GM18873 (cell line): ENCODE results near the gene TULP1.

Source experiments
- ATAC-seq: cut with Tn5 transposase; IDR thresholded peaks from one replicate; pipeline ENCODE4 v1.9.1; 2021; ENCODE audit warnings: mild to moderate bottlenecking, moderate library complexity, moderate number of reproducible peaks; ENCODE audit not compliant: unreplicated experiment, low FRiP score

TULP1 gene

DNA sequence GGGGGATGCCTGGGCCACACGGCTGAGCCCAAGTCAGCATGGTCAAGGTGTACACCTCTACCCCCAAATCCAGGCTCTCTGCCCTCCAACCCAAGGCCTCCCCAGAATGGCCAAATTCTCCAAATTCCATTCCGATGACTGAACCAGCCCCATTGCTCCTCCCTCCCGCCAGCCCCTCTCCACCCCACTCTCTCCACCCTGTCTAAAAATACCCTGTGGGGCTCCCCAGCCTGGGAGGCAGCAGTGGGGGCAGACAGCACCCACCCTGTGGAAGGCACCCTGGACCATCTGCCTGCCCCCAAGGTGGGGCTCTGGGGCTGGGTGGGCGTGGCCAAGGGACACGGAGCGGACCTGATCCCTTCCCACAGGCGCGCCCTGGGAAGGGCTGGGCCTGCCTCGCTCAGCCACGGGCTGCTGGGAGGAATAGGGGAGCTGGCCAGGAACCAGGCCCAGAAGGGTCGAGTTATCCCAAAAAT lies 27.3 kb downstream of the TULP1 start:
- ATAC-seq = no peak

- ATAC-seq = no peak
Observed at GRCh38 chr6:35484921-35485392, 27.7 kb downstream of the TULP1 start.

DNA sequence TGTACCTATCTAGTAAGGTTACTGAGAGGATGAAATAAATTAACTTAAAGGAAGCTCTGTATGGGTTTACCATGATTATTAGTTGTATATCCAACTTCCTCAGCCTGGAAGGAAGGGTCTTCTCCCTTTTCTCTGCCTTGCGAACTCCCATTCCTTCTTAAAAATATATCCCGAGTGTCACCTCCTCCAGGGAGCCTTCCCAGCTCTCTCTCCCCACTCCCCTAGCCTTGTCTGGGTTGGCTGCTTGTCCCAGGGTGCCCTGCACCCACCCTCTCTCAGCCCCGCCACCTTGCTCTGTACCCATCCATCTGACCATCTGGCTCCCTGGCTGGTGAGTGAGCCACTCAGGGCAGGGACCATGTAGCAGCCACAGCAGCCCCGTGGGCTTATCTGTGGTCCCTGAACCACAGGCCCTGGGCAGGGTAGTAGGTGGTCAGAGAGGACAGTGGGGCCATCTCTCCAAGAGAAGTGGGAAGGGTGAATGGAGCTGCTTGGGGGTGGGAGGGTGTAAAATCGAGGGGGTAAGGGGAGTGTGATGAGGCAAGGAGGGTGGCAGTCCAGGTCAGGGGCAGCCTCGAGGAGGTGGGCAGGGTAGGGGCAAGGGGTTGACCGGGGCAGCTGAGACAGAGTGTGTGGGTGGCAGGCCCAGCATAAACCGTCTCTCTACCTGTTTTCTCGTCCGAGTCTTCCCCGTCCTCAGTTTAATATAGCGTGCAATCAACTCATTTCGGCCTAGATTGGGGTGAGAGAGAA lies 28.6 kb downstream of the TULP1 start:
- no peak for ATAC-seq

DNA sequence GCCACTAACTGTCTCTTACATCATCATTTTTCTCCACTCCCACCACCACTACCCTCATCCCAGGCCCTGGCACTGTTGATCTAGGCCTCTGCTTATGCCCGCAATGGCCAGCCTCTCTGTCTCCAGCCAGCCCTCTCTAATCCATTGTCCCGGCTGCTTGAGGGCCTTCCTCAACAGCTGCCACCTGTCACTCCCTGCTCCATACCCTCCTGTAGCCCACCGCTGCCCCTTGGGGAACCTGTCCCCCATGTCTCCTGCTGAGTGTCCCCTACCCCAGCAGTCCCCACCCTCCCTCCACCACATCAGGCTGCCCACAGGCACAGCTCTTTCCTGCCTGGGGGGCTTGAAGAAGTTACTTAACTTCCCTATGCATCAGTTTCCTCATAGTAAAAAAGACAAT lies 29.2 kb downstream of the TULP1 start:
- no peak for ATAC-seq

GRCh38 chr6:35483062-35483461 lies 29.6 kb downstream of the TULP1 start:
- ATAC-seq = no peak

DNA sequence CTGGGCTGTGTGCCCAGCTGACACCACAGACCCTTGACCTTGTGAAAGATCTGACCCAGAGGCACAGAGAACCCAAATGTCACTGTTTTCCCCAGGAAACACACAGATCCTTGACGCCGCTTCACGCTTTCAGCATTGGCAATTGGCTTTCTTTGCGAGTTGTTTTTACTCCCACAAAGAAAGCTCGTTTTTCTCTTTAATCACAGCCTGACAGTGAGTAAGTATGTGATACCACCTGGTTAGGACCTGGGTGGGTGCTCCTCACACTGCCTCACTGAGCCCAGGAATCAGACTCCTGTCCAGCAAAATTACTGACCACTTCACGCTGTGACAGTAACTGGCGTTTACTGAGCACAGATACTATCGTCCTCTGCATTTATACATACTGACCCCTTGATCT lies 31.5 kb downstream of the TULP1 start:
- no peak for ATAC-seq

DNA sequence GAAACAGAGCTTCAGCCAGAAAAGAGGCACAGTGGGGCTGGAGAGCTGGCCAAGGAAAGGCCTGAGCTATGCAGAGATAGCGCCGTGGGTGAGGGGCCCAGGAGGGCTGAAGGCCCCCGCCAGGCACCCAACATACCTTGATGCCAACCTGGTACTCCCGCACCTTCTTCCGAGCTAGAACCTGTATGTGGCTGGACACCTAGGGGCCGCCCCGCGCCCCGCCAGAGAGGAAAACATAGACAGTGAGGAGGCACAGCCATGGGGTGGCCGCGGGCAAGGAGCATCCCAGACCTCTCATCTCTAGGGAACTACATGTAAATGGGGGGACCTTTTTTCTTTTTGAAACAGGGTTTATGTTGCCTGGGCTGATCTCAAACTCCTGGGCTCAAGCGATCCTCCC lies 32.5 kb downstream of the TULP1 start:
- ATAC-seq = no peak

DNA sequence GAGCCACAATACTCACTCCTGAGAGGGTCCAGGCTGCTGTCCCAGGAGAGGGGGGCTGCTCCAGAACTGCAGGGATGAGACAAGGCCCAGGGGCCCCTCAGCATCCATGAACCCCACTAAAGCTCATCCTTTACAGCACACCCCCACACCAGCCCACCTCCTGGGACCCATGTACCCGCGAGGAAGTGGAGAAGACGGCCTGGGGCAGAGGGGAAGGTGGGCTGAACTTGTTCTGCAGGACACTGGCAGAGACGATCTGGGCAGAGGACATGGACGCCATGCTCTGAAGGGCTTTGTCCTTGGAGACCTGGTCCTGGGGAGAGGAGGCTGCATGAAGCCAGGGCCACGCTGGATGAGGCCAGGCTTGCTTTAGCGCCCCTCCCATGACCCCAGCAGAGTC lies 34.4 kb downstream of the TULP1 start:
- ATAC-seq = no peak

DNA sequence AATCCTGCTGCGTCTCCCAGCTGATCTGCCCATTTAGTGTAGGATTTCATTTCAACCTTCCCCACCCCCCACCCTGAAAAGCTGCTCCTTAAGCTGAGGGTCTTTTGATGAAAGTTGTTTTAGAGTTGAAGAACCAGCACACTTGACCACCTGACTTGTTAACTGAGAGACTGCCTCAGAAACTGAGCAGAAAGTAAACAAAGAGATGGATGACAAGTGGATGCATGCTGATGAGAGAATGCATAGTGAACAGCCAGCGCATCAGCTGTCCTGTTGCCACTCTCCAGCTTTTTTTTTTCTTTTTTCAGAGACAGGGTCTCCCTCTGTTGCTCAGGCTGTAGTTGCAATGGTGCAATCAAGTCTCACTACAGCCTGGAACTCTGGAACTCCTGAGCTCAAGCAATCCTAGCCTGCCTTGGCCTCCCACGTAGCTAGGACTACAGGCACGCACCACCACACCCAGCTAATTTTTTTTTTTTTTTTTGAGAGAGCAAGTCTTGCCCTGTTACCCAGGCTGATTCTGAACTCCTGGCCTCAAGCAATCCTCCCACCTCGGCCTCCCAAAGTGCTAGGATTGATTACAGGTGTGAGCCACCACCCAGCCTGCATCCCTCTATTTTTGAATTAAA lies 35.0 kb downstream of the TULP1 start:
- no peak for ATAC-seq

GRCh38 chr6:35477028-35477427 lies 35.7 kb downstream of the TULP1 start:
- no peak for ATAC-seq

- ATAC-seq = no peak
Observed at GRCh38 chr6:35476004-35476403, 36.7 kb downstream of the TULP1 start.

DNA sequence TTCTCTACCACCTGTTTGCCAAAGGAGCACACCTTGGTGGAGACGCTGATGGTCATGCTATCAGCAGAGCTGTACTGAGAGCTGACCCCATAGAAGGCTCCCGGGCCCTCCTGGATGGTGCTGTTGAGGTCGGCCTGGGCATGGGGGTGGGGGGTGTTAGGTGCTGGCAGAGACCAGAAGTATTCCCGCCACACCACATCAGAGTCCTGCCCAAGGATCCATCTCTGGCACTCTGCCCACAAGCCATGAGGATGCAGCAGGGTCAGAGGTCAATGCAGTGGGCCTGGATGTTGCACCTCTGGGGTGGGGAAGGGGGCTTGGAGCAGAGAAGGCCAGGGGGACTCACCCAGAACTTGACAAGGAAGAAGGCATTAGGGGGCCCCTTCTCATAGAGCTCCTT lies 37.1 kb downstream of the TULP1 start:
- ATAC-seq = no peak

DNA sequence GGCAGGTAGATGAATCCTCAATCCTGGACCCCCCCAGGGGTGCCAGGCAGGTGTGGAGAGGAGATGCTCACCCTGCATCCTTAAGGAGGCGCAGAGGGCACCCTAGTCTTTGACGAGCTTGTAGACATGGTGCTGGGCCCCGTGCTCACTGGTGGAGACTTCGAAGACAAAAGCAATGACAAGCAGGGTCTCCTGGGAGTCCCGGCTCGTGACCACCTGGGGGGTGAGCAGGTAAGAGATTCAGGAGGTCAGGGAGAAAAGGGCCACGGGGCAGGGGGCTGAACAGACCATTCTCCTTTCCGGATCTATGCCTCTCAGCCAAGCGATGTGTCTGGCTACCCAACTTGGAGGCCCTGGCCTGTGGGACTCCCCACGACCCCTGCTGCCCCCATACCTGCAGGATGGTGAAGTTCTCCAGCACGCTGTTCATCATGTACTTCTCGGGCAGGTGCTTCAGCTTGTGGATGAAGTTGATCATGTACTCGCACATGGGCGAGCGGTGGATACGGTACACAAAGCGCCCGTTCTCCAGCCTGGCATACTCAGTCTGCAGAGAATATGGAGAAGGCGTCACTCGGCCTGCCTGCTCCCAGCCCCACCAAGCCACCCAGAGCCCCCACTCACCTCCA lies 37.6 kb downstream of the TULP1 start:
- ATAC-seq = no peak

- no peak for ATAC-seq
Observed at GRCh38 chr6:35474131-35474941, 38.4 kb downstream of the TULP1 start.

DNA sequence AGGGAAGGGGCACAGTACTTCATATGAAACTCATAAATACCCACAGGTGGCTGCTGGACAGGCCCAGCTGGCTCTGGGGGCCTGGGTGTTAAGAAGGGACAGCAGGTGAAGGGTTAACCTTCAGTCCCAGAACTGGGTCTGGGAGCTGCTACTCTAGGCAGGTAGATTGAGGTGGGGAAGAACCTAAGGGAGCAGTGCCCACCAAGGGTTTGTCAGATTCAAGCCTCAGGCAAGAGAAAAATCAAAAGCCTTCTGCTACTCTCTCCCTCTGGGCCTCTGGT lies 38.9 kb downstream of the TULP1 start:
- ATAC-seq = no peak

GRCh38 chr6:35473075-35473849 lies 39.4 kb downstream of the TULP1 start:
- ATAC-seq = no peak

GRCh38 chr6:35471836-35472345 lies 40.8 kb downstream of the TULP1 start:
- ATAC-seq = no peak

DNA sequence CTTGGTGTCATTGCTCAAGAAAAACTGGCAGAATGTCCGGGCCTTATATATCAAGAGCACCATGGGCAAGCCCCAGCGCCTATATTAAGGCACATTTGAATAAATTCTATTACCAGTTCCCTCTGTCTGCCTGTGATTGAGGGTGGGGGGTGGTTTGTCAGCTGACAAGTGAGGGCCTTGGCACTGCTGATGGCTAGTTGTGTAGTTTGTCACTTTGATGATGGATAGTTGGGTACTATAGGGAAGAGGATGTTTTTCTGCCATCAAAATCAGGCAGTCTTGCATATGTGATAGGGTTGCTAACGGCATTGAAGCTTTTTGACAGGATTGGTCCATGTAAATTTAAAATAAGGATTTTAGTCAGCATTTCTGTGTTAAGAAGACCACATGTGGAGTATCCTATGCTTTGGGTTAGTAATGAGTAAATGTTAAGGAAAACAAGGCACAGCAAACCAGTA lies 42.0 kb downstream of the TULP1 start:
- ATAC-seq = no peak

DNA sequence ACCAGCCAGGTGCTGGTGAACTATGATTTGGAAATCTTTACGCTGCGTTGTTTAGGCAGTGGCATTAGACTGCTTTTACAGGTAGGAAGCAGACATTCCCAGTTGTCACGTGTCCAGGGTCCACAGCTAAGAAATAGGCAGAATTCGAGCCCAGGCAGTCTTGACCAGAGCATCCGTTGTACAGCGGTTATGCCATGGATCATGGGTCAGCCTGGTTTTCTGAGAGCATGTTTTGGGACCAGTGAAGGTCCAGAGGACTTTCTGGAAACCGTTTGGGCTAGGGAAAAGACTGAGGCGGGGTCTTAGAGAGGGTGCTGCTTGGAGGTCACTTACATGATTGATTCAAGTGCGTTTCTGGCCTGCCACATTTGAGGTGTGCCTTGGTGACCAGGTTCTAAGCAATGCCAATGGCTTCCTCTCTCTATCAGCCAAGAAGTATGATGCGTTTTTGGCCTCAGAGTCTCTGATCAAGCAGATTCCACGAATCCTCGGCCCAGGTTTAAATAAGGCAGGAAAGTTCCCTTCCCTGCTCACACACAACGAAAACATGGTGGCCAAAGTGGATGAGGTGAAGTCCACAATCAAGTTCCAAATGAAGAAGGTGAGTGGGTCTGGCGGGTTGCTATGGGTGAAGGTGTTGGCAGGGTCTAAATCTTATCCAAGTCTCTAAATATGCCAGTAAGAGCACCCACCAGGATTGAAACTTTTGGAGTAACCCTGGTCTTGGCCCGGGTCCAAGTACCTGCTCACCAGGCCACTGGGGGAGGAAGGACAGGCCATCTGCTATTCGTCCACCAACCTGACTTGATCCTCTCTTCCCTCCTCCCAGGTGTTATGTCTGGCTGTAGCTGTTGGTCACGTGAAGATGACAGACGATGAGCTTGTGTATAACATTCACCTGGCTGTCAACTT lies 42.7 kb downstream of the TULP1 start:
- no peak for ATAC-seq
